Stomach (tissue), 4 donors: ENCODE results near the gene BTG4.

Experiments used
- CTCF ChIP-seq, 7 experiments: fragments of 450-650 bp in 4 of 7; fragments of 200-600 bp in 3 of 7; sonication (generic) in 3 of 7; IDR thresholded peaks; one replicate each; pipeline ENCODE4 v1.5.1; 2016 to 2019; ENCODE audit warnings: antibody characterized with exemption in 7 of 7, control low read depth in 2 of 7, mild to moderate bottlenecking in 1 of 7
- EP300 ChIP-seq: sonication (generic); formaldehyde crosslinking; IDR thresholded peaks from one replicate; pipeline ENCODE4 v1.6.1; 2017; ENCODE audit warnings: antibody characterized with exemption
- POLR2A ChIP-seq, 4 donors: fragments of 450-650 bp; IDR thresholded peaks; one replicate each; pipeline ENCODE4 v1.6.1; 2016; ENCODE audit warnings: antibody characterized with exemption in 4 of 4, control low read depth in 2 of 4, mild to moderate bottlenecking in 1 of 4, moderate library complexity in 1 of 4

GRCh38 chr11:111530091-111530490 is 17.9 kb upstream of the BTG4 start:
- TF ChIP-seq CTCF (IDR thresholded peaks at IDR 0.05) (no peak), EP300 (no peak), POLR2A (IDR thresholded peaks at IDR 0.05) (no peak)
